SK-N-SH treated with all-trans-retinoic acid at 6 μM for 48 hours (cell line): ENCODE data around the gene CDCA3.

Experiments used
- CSDC2 ChIP-seq: fragments of 250-450 bp; sonication (Bioruptor Pico); IDR thresholded peaks from 2 replicates; pipeline ENCODE4 v1.5.0; 2020; ENCODE audit warnings: mild to moderate bottlenecking, moderate library complexity
- ZNF565 ChIP-seq: fragments of 450-650 bp; formaldehyde crosslinking; conservative IDR thresholded peaks from 2 replicates; pipeline ENCODE4 v1.5.0; 2020; ENCODE audit warnings: low read depth, mild to moderate bottlenecking, moderate library complexity

DNA sequence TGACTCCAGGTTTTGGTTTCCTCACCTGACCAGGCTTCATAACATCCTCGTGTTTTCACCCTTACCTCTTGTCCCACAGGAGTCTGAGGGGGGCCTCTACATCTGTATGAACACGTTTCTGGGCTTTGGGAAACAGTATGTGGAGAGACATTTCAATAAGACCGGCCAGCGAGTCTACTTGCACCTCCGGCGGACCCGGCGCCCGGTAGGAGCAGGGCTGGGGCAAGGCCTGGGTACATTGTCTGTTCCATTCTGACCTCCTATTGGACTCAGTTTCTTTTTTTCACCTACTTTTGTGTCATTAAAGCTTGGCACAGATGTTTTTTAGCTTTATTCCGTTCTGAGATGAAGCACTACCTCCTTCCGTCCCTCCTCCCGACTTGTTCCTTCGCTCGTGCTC is 4.2 kb upstream of the CDCA3 start:
- TF ChIP-seq ZNF565 (CRISPR knock-in tag): no peak
- no peak for TF ChIP-seq CSDC2 (CRISPR knock-in tag)
